PFSK-1 (cell line): ENCODE results near the gene HAP1.

Experiments
- FOXP2 ChIP-seq: optimal IDR thresholded peaks from 2 replicates; pipeline ENCODE3; 2011; ENCODE audit warnings: borderline replicate concordance, control low read depth, inconsistent platforms; ENCODE audit not compliant: insufficient read depth; ENCODE audit errors: extremely low read length, extremely low read depth
- POLR2AphosphoS5 ChIP-seq: IDR thresholded peaks from 2 replicates; pipeline ENCODE4 v1.6.1; 2012; ENCODE audit warnings: low read depth, mild to moderate bottlenecking, control low read depth, low read length, moderate library complexity
- SIN3A ChIP-seq: IDR thresholded peaks from 2 replicates; pipeline ENCODE4 v1.6.1; 2012; ENCODE audit warnings: mild to moderate bottlenecking, low read length, moderate library complexity, borderline replicate concordance; ENCODE audit not compliant: insufficient read depth
- TAF1 ChIP-seq: IDR thresholded peaks from 2 replicates; pipeline ENCODE4 v1.6.1; 2012; ENCODE audit warnings: low read length, control low read depth, borderline replicate concordance; ENCODE audit not compliant: insufficient read depth
- TF ChIP-seq, protein P1 (sequence below), 2 experiments: IDR thresholded peaks; 2 replicates each; pipeline versions ENCODE4 v1.6.1 to v1.8.0; 2011 to 2012; ENCODE audit warnings: low read depth in 2 of 2, low read length in 2 of 2, control low read depth in 1 of 2, inconsistent platforms in 1 of 2, mild to moderate bottlenecking in 1 of 2, moderate library complexity in 1 of 2; ENCODE audit not compliant: insufficient read depth in 1 of 2

HAP1 gene

GRCh38 chr17:41754066-41754465, 19.6 kb upstream of the HAP1 start:
- TF ChIP-seq SIN3A (no peak), TAF1 (no peak), POLR2AphosphoS5 (no peak), FOXP2 (no peak)
- TF ChIP-seq, protein P1, sequence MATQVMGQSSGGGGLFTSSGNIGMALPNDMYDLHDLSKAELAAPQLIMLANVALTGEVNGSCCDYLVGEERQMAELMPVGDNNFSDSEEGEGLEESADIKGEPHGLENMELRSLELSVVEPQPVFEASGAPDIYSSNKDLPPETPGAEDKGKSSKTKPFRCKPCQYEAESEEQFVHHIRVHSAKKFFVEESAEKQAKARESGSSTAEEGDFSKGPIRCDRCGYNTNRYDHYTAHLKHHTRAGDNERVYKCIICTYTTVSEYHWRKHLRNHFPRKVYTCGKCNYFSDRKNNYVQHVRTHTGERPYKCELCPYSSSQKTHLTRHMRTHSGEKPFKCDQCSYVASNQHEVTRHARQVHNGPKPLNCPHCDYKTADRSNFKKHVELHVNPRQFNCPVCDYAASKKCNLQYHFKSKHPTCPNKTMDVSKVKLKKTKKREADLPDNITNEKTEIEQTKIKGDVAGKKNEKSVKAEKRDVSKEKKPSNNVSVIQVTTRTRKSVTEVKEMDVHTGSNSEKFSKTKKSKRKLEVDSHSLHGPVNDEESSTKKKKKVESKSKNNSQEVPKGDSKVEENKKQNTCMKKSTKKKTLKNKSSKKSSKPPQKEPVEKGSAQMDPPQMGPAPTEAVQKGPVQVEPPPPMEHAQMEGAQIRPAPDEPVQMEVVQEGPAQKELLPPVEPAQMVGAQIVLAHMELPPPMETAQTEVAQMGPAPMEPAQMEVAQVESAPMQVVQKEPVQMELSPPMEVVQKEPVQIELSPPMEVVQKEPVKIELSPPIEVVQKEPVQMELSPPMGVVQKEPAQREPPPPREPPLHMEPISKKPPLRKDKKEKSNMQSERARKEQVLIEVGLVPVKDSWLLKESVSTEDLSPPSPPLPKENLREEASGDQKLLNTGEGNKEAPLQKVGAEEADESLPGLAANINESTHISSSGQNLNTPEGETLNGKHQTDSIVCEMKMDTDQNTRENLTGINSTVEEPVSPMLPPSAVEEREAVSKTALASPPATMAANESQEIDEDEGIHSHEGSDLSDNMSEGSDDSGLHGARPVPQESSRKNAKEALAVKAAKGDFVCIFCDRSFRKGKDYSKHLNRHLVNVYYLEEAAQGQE (IDR thresholded peaks at IDR 0.05; ENCODE audit: insufficient read depth in 1 of 2, low read depth in 2 of 2, low read length in 2 of 2) = no peak

- no peak for TF ChIP-seq SIN3A
- no peak for TF ChIP-seq FOXP2
- TF ChIP-seq, protein P1 (IDR thresholded peaks at IDR 0.05; ENCODE audit: insufficient read depth in 1 of 2, low read depth in 2 of 2, low read length in 2 of 2) = no peak
- no peak for TF ChIP-seq TAF1
- TF ChIP-seq POLR2AphosphoS5 = no peak
These were observed 16.8 kb upstream of the HAP1 start for GRCh38 chr17:41751288-41751687.

DNA sequence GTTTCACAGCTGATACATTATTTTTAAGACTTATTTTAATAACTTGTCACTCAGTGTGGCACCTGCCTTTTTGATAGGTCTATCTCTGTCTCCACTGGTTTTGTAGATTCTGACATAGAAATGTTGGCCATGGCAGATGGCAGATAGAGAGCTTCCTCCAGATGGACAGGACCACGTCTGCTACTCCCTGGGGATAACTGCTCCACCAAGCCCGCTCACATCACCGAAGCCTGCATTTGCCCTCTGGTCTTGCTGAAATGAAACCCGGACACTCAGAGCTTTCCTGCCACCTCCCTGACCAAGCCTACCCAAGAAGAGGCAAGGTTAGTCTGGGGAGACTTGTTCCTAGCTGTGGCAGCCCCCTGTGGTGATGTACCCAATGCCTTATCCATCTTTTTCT, 16.4 kb upstream of the HAP1 start:
- TF ChIP-seq, protein P1 (IDR thresholded peaks at IDR 0.05; ENCODE audit: insufficient read depth in 1 of 2, low read depth in 2 of 2, low read length in 2 of 2) = no peak
- TF ChIP-seq SIN3A = no peak
- TF ChIP-seq POLR2AphosphoS5 = no peak
- TF ChIP-seq TAF1 = no peak
- TF ChIP-seq FOXP2 = no peak

DNA sequence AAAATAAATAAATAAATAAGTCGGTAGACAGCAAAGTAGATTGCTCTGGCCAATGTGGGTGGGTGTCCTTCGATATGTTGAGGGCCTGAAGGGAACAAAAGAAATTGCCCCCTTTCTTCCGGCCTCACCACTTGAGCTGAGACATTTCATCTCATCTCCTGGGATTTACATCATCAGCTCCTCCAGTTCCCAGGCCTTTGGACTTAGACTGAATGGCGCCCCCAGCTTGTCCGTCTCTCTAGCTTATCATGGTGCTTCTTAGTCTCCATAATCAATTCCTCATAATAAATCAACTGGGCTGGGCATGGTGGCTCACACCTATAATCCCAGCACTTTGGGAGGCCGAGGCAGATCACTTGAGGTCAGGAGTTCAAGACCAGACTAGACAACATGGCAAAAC, 13.8 kb upstream of the HAP1 start:
- TF ChIP-seq POLR2AphosphoS5 = no peak
- no peak for TF ChIP-seq TAF1
- TF ChIP-seq SIN3A = no peak
- TF ChIP-seq, protein P1 (IDR thresholded peaks at IDR 0.05; ENCODE audit: insufficient read depth in 1 of 2, low read depth in 2 of 2, low read length in 2 of 2) = no peak
- TF ChIP-seq FOXP2 = no peak

GRCh38 chr17:41741709-41742108, 7.3 kb upstream of the HAP1 start:
- TF ChIP-seq POLR2AphosphoS5 (no peak), FOXP2 (no peak), SIN3A (no peak), TAF1 (no peak)
- TF ChIP-seq, protein P1 (IDR thresholded peaks at IDR 0.05; ENCODE audit: insufficient read depth in 1 of 2, low read depth in 2 of 2, low read length in 2 of 2) = no peak
